PC-9 (cell line): ENCODE measurements around the gene BET1. TPM values are rescaled to one million over a fixed set of nuclear protein-coding genes. Genes with fewer than 3 reads are reported as not detected.

Experiments used
- BruUV-seq: library from RNA; stranded (reverse); fragments of 400-500 nt; replicated peaks from 2 replicates; lab custom pipeline; 2021; lab: Mats Ljungman, UMichigan
- CTCF ChIA-PET: fragments of 300-600 bp; sonication (Branson Sonifier 250); formaldehyde crosslinking; loops from one replicate; lab custom pipeline; 2022; ENCODE audit warnings: antibody characterized with exemption; lab: Charles Lee
- POLR2A ChIA-PET: fragments of 300-600 bp; sonication (Branson Sonifier 250); formaldehyde crosslinking; loops from one replicate; lab custom pipeline; 2022; ENCODE audit warnings: antibody characterized with exemption; ENCODE audit not compliant: unreplicated experiment; lab: Charles Lee
- DNase-seq, 2 experiments: peaks; one replicate each; pipeline versions ENCODE4 v3.0.0 to v3.0.0-alpha.2; 2015 to 2022; ENCODE audit warnings: mixed read lengths in 1 of 2
- H2AFZ ChIP-seq: fragments of 200-600 bp; sonication (generic); 2 replicates; pipeline ENCODE4 v1.8.1; 2017; ENCODE audit warnings: antibody characterized with exemption
- H3F3A ChIP-seq: fragments of 200-600 bp; sonication (generic); 2 replicates; pipeline ENCODE4 v1.8.1; 2017; ENCODE audit warnings: antibody characterized with exemption, mild to moderate bottlenecking, low read depth; ENCODE audit not compliant: insufficient read depth
- H3K27ac ChIP-seq: fragments of 200-600 bp; sonication (generic); 2 replicates; pipeline ENCODE4 v1.6.1; 2016; ENCODE audit warnings: mixed run types
- H3K27me3 ChIP-seq: fragments of 200-600 bp; sonication (generic); 2 replicates; pipeline ENCODE4 v1.6.1; 2016; ENCODE audit warnings: low read depth, mixed run types; ENCODE audit not compliant: insufficient read depth
- H3K36me3 ChIP-seq: fragments of 200-600 bp; sonication (generic); 2 replicates; pipeline ENCODE4 v1.6.1; 2016; ENCODE audit warnings: low read depth, mixed run types
- H3K4me1 ChIP-seq: fragments of 200-600 bp; sonication (generic); replicated peaks from 2 replicates; pipeline ENCODE4 v1.6.1; 2016; ENCODE audit warnings: mixed run types; ENCODE audit not compliant: insufficient read depth
- H3K4me2 ChIP-seq: fragments of 200-600 bp; sonication (generic); 2 replicates; pipeline ENCODE4 v1.6.1; 2017; ENCODE audit warnings: mixed run types
- H3K4me3 ChIP-seq: fragments of 200-600 bp; sonication (generic); 2 replicates; pipeline ENCODE4 v1.6.1; 2016; ENCODE audit warnings: mixed run types
- H3K79me2 ChIP-seq: fragments of 200-600 bp; sonication (generic); 2 replicates; pipeline ENCODE4 v1.6.1; 2017; ENCODE audit warnings: low read depth, mixed run types
- H3K9me2 ChIP-seq: fragments of 200-600 bp; sonication (generic); 2 replicates; pipeline ENCODE4 v1.8.1; 2017; ENCODE audit warnings: mild to moderate bottlenecking; ENCODE audit not compliant: insufficient read depth
- H3K9me3 ChIP-seq: fragments of 200-600 bp; sonication (generic); 2 replicates; pipeline ENCODE4 v1.8.1; 2016; ENCODE audit warnings: low read depth; ENCODE audit not compliant: insufficient read depth
- H4K20me1 ChIP-seq: fragments of 200-600 bp; sonication (generic); 2 replicates; pipeline ENCODE4 v1.8.1; 2017; ENCODE audit not compliant: insufficient read depth
- EZH2 ChIP-seq: fragments of 200-600 bp; sonication (generic); IDR thresholded peaks from 2 replicates; pipeline ENCODE4 v1.8.0; 2017; ENCODE audit warnings: antibody characterized with exemption, low read depth
- intact Hi-C: fragments of 100-400 bp; cut with micrococcal nuclease; formaldehyde crosslinking; loops from one replicate; pipeline ENCODE4 v1.10.0; 2022; ENCODE audit not compliant: unreplicated experiment
- total RNA-seq: library from RNA; stranded (reverse); gene quantifications from 2 replicates; pipeline ENCODE4 v1.2.3, GENCODE V29; 2021
- TF ChIP-seq, protein P1 (sequence below): fragments of 200-600 bp; sonication (generic); conservative IDR thresholded peaks from 2 replicates; pipeline ENCODE4 v1.6.1; 2017; ENCODE audit warnings: mixed run types, antibody characterized with exemption, mild to moderate bottlenecking, moderate library complexity

BET1 gene
- total RNA-seq, 1 experiment from 2014 or later = 43.0 TPM

DNA sequence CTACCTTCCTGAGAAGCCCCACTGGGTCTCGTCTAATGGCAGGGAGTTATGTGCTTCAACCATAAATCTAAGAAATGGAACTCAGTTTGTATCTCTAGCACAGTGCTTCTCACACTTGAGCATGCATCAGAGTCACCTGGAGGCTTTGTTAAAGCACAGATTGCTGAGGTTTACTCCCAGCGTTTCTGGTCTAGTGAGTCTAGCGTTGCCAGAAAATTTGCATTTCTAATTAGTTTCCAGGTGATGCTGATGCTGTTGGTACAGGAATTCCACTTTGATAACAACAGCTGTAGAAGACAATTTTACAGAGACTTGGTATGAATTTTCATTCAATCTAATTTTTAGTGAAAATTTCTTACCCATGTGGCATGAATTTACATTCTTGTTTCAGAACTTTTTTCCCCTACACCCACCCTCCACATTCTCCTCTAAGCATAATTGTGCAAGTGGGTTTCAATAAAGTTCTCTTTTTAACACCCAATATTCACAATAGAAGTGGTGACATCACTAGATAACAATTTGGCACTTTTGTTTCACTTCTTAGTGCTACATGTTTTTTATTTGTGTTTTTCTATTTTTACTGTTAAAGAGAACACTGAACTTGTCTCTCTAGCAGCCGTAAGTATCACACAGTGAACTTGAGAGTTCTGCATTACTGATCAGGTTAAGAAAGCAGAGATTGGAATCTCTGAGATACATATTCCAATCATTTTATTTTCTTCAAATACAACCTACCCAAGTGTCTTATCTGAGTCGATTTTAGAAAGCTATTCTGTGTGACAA lies 48.4 kb upstream of the BET1 start:
- no peak for DNase-seq
- no peaks in the 10 kb centered on the region for H3K36me3 ChIP-seq
- H3K4me3 ChIP-seq = no peak overlapping the region
- CTCF ChIA-PET = no interaction called here
- no peak for TF ChIP-seq EZH2
- TF ChIP-seq, protein P1, sequence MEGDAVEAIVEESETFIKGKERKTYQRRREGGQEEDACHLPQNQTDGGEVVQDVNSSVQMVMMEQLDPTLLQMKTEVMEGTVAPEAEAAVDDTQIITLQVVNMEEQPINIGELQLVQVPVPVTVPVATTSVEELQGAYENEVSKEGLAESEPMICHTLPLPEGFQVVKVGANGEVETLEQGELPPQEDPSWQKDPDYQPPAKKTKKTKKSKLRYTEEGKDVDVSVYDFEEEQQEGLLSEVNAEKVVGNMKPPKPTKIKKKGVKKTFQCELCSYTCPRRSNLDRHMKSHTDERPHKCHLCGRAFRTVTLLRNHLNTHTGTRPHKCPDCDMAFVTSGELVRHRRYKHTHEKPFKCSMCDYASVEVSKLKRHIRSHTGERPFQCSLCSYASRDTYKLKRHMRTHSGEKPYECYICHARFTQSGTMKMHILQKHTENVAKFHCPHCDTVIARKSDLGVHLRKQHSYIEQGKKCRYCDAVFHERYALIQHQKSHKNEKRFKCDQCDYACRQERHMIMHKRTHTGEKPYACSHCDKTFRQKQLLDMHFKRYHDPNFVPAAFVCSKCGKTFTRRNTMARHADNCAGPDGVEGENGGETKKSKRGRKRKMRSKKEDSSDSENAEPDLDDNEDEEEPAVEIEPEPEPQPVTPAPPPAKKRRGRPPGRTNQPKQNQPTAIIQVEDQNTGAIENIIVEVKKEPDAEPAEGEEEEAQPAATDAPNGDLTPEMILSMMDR = no peak
- no peaks in the 10 kb centered on the region for H3K27me3 ChIP-seq
- POLR2A ChIA-PET = no interaction called here
- H3K27ac ChIP-seq = no peak overlapping the region
- H3K9me3 ChIP-seq = peaks cover 5% of the 10 kb centered on the region
- H3K4me2 ChIP-seq = no peak overlapping the region
- no peaks in the 10 kb centered on the region for H4K20me1 ChIP-seq
- no peaks in the 10 kb centered on the region for H3K79me2 ChIP-seq
- 0 out of 2 replicates have a peak, but pooled peaks cover 4% of the 10 kb centered on the region for H3F3A ChIP-seq
- no peak overlapping the region for H2AFZ ChIP-seq
- H3K4me1 ChIP-seq = 0 out of 2 replicates have a peak, but pooled peaks cover 6% of the 10 kb centered on the region
- BruUV-seq = no TSS peak
- no peaks in the 10 kb centered on the region for H3K9me2 ChIP-seq
- intact Hi-C loops = no loop called here

DNA sequence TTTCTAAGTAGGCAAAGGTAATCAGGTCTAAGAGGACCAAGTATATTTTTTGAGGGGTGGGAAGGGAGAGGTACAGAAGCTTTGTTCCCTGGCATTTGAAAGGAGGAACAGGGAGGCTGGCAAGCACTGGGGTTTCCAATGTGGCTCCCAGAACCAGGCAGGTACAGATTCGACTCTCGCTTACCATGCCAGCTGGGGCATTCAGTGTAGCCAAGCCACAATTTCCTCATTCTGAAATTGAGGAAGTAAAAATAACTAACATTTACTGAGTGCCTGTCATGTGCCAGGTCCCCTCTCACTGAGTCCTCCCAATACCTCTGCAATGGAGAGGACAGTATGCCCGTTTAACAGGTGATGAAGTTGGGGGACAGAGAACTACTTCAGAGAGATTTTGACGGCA lies 45.9 kb upstream of the BET1 start:
- H3K27ac ChIP-seq = no peak overlapping the region
- intact Hi-C loops = no loop called here
- ChIA-PET POLR2A (no interaction called here), CTCF (no interaction called here)
- no peaks in the 10 kb centered on the region for H3F3A ChIP-seq
- no peaks in the 10 kb centered on the region for H3K27me3 ChIP-seq
- no peaks in the 10 kb centered on the region for H4K20me1 ChIP-seq
- DNase-seq = no peak
- H3K9me3 ChIP-seq = no peaks in the 10 kb centered on the region
- no peaks in the 10 kb centered on the region for H3K9me2 ChIP-seq
- H3K79me2 ChIP-seq = no peaks in the 10 kb centered on the region
- H3K4me3 ChIP-seq = no peak overlapping the region
- H3K4me1 ChIP-seq = 0 out of 2 replicates have a peak, but pooled peaks cover 6% of the 10 kb centered on the region
- TF ChIP-seq EZH2 = no peak
- TF ChIP-seq, protein P1 = no peak
- no peak overlapping the region for H3K4me2 ChIP-seq
- H3K36me3 ChIP-seq = no peaks in the 10 kb centered on the region
- no peak overlapping the region for H2AFZ ChIP-seq
- no TSS peak for BruUV-seq

DNA sequence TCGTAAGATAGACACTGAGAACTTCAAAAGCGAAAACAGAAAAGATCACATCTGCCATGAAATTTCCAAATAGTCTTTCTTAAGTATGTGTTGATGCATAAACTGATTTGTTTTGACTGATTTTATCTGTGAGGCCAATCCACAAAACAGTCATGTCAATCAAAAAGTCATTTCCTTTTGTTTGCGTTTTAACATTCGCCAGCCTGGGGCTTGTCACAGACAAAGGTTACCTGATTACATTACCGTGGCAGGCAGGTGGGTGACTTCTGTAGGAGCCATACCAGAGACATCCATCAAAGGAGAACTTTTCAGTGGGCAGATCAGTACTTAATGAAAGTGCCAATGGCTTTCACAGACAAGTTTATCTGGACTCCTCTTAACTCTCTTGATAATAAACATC lies 45.5 kb upstream of the BET1 start:
- Histone ChIP-seq H3K79me2 (no peaks in the 10 kb centered on the region), H4K20me1 (no peaks in the 10 kb centered on the region), H3K36me3 (no peaks in the 10 kb centered on the region), H3K4me2 (no peak overlapping the region), H3K27ac (no peak overlapping the region), H3K4me3 (no peak overlapping the region), H3K27me3 (no peaks in the 10 kb centered on the region), H3K9me3 (no peaks in the 10 kb centered on the region), H3K9me2 (no peaks in the 10 kb centered on the region), H2AFZ (no peak overlapping the region), H3F3A (no peaks in the 10 kb centered on the region), H3K4me1 (0 out of 2 replicates have a peak, but pooled peaks cover 6% of the 10 kb centered on the region)
- no TSS peak for BruUV-seq
- DNase-seq = peak in 1 of 2 experiments; percentile 41
- no peak for TF ChIP-seq EZH2
- TF ChIP-seq, protein P1 = no peak
- CTCF ChIA-PET = no interaction called here
- intact Hi-C loops = no loop called here
- POLR2A ChIA-PET = no interaction called here
